ENCODE data around the gene UTP25.

UTP25 gene

GRCh38 chr1:209871430-209871829 lies 43.7 kb downstream of the UTP25 start:
- Histone ChIP-seq H3K4me3 (ENCODE audit: extremely low read depth, insufficient read depth, low read length, poor library complexity, severe bottlenecking) (no peak overlapping the region), H3K36me3 (ENCODE audit: control insufficient read depth, insufficient read depth, low read length) (no peaks in the 10 kb centered on the region), H3K9me3 (ENCODE audit: control insufficient read depth, low read length) (peaks cover 8% of the 10 kb centered on the region), H3K4me1 (ENCODE audit: control insufficient read depth, insufficient read depth, low read length, poor library complexity, severe bottlenecking) (no peaks in the 10 kb centered on the region), H3K27ac (ENCODE audit: low read depth, low read length, severe bottlenecking) (no peak overlapping the region)
- 83% methylated on average over 1 of the region's 2 CpGs; no CpG with 5 or more reads in 1 of the 2 experiments for WGBS, 2 experiments (ENCODE audit: insufficient coverage in 2 of 2)

- Histone ChIP-seq H3K4me1 (ENCODE audit: control insufficient read depth, insufficient read depth, low read length, poor library complexity, severe bottlenecking) (no peaks in the 10 kb centered on the region), H3K27ac (ENCODE audit: low read depth, low read length, severe bottlenecking) (no peak overlapping the region), H3K36me3 (ENCODE audit: control insufficient read depth, insufficient read depth, low read length) (no peaks in the 10 kb centered on the region), H3K4me3 (ENCODE audit: extremely low read depth, insufficient read depth, low read length, poor library complexity, severe bottlenecking) (no peak overlapping the region), H3K9me3 (ENCODE audit: control insufficient read depth, low read length) (no peaks in the 10 kb centered on the region)
- 91 to 100% methylated on average over 1 to 3 of the region's 3 CpGs for WGBS, 2 experiments (ENCODE audit: insufficient coverage in 2 of 2)
These were observed 45.5 kb downstream of the UTP25 start for GRCh38 chr1:209873067-209873799.

DNA sequence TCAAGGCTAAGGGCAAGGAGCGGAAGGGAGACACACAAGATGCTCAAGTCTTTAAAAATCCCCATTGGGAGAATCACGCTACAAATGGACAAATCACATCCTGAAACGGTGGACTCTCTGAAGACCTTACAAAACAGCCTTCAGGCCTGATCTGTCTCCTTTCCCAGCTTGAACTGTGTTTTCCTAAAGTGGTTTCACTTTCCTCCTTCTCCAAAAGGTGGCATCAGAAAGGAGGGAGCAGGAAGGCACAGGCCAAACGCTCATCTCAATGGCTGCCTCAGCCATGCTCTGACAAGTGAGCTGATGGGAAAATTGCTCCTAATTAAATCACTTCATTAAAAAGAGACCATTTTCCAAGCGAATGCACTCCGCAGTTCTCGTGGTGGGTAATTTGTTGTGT lies 47.7 kb downstream of the UTP25 start:
- WGBS, 2 experiments (ENCODE audit: insufficient coverage in 2 of 2): 72 to 84% methylated on average over 3 of the region's 7 CpGs
- Histone ChIP-seq H3K36me3 (ENCODE audit: control insufficient read depth, insufficient read depth, low read length) (no peaks in the 10 kb centered on the region), H3K4me3 (ENCODE audit: extremely low read depth, insufficient read depth, low read length, poor library complexity, severe bottlenecking) (no peak overlapping the region), H3K27ac (ENCODE audit: low read depth, low read length, severe bottlenecking) (no peak overlapping the region), H3K9me3 (ENCODE audit: control insufficient read depth, low read length) (no peaks in the 10 kb centered on the region), H3K4me1 (ENCODE audit: control insufficient read depth, insufficient read depth, low read length, poor library complexity, severe bottlenecking) (no peaks in the 10 kb centered on the region)

DNA sequence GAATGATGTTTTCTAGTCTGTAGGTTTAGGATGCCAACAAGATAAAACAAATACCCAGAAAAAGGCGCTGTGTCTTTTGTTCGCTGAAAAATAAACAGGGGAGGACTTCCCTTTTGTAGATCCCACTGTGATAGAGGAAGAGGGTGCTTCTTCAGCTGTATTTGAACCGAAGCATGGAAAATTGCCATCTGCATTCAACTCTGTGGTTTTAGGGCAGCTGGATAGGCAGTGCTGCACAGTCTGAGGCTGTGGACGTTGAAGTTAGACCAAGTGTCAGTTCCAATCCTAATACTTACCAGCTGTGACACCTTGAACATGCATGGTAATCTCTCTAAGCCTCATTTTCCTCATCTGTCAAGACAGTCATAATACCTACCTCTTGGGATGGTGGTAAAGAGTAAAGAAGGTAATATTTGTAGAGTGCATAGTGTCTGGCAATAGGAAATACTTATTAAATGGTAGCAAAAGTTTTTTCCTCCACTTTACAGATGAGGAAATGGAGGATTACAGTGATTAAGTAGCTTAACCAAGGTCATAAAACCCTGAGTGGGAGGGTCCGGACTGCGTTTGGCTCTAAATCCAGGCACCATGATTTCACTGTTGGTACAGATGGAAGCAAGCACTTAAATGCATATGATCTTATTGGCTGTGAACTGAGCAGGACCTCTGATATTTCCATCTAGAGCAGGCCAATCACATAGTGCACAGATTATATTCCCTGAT lies 48.5 kb downstream of the UTP25 start:
- Histone ChIP-seq H3K27ac (ENCODE audit: low read depth, low read length, severe bottlenecking) (no peak overlapping the region), H3K4me3 (ENCODE audit: extremely low read depth, insufficient read depth, low read length, poor library complexity, severe bottlenecking) (no peak overlapping the region), H3K9me3 (ENCODE audit: control insufficient read depth, low read length) (no peaks in the 10 kb centered on the region), H3K4me1 (ENCODE audit: control insufficient read depth, insufficient read depth, low read length, poor library complexity, severe bottlenecking) (no peaks in the 10 kb centered on the region), H3K36me3 (ENCODE audit: control insufficient read depth, insufficient read depth, low read length) (no peaks in the 10 kb centered on the region)
- 93 to 100% methylated on average over 4 to 6 of the region's 6 CpGs for WGBS, 2 experiments (ENCODE audit: insufficient coverage in 2 of 2)

DNA sequence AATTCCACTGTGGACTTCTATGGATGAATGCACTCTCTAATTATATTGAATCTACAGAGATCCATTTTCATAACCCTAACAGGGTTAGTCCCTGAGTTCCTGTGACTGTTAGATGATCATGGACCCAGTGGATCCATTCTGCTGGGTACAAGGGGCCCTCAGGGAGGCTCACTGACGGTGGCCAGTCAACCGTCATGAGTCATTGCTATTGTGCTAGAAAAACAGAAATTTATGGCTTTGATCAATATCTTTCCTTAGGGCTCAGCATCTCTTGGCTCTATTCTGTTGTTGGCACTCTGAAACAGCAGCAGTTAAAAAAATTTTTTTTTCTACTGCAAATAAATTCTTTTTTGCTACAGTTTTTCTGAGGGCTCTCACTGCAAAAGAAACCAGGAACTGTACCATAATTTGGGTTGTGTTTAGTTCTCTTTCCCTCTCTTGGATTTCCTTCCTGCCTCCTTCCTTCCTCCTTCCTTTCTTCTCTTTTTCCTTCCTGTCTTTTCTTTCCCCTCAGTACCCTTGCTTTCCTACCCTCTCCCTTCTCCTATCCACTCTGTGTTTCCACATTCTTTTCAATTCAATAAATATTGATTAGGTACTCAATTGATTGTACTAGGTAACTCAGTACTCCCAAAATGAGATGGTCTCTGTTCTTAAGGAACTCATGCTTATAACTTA lies 49.5 kb downstream of the UTP25 start:
- no peaks in the 10 kb centered on the region for H3K9me3 ChIP-seq (ENCODE audit: control insufficient read depth, low read length)
- no peaks in the 10 kb centered on the region for H3K4me1 ChIP-seq (ENCODE audit: control insufficient read depth, insufficient read depth, low read length, poor library complexity, severe bottlenecking)
- 75 to 86% methylated on average over 2 of the region's 2 CpGs for WGBS, 2 experiments (ENCODE audit: insufficient coverage in 2 of 2)
- no peak overlapping the region for H3K4me3 ChIP-seq (ENCODE audit: extremely low read depth, insufficient read depth, low read length, poor library complexity, severe bottlenecking)
- no peaks in the 10 kb centered on the region for H3K36me3 ChIP-seq (ENCODE audit: control insufficient read depth, insufficient read depth, low read length)
- no peak overlapping the region for H3K27ac ChIP-seq (ENCODE audit: low read depth, low read length, severe bottlenecking)

DNA sequence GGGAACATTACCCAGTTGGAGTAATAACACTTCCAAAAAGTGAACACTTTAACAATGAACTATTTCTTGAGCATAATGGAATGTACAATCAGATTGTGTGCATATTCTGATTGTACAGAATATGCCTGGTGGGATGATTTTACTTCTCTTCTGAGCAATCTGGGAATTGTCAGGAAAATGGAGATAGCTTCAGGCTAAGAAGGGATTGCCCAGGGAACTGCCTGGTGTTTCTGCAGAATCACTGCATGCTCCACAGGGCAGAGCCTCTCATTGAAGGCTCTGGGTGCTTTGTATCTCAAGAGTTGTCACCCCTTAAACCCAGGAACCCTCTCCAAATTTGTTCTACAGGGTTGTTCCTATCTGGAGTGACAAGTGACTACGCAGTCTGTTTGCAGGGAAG lies 51.2 kb downstream of the UTP25 start:
- no peak overlapping the region for H3K4me3 ChIP-seq (ENCODE audit: extremely low read depth, insufficient read depth, low read length, poor library complexity, severe bottlenecking)
- peaks cover 11% of the 10 kb centered on the region for H3K4me1 ChIP-seq (ENCODE audit: control insufficient read depth, insufficient read depth, low read length, poor library complexity, severe bottlenecking)

DNA sequence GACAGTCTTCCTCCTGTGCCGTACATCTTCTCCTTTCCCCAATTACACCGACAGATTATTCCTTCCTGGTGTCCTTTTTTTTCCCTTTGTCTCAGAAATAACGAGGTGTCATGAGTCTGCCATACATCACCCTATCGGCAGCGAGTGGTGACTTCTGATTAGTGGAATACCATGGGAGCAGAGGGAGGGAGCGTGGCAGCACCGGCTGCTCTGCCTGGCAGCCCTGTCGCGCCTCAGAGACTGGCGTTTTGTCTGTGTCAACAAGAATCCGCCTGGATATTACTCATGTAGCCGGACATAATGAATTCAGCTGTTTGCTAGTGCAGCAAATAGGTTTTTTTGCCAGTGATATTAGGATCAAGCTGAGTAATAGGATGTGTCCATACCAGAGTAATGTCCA lies 51.8 kb downstream of the UTP25 start:
- peaks cover 17% of the 10 kb centered on the region for H3K4me1 ChIP-seq (ENCODE audit: control insufficient read depth, insufficient read depth, low read length, poor library complexity, severe bottlenecking)
- no peak overlapping the region for H3K4me3 ChIP-seq (ENCODE audit: extremely low read depth, insufficient read depth, low read length, poor library complexity, severe bottlenecking)
- no peaks in the 10 kb centered on the region for H3K9me3 ChIP-seq (ENCODE audit: control insufficient read depth, low read length)
- 82 to 89% methylated on average over 8 to 9 of the region's 12 CpGs for WGBS, 2 experiments (ENCODE audit: insufficient coverage in 2 of 2)
- no peak overlapping the region for H3K27ac ChIP-seq (ENCODE audit: low read depth, low read length, severe bottlenecking)
- no peaks in the 10 kb centered on the region for H3K36me3 ChIP-seq (ENCODE audit: control insufficient read depth, insufficient read depth, low read length)

More for the DNA sequence above, 51.2 kb downstream of the UTP25 start:
- H3K27ac ChIP-seq (ENCODE audit: low read depth, low read length, severe bottlenecking): no peak overlapping the region
- no peaks in the 10 kb centered on the region for H3K36me3 ChIP-seq (ENCODE audit: control insufficient read depth, insufficient read depth, low read length)
- no peaks in the 10 kb centered on the region for H3K9me3 ChIP-seq (ENCODE audit: control insufficient read depth, low read length)
- 100% methylated on average over 1 of the region's 1 CpG; no CpG with 5 or more reads in 1 of the 2 experiments for WGBS, 2 experiments (ENCODE audit: insufficient coverage in 2 of 2)

- Histone ChIP-seq H3K4me1 (ENCODE audit: control insufficient read depth, insufficient read depth, low read length, poor library complexity, severe bottlenecking) (peaks cover 20% of the 10 kb centered on the region), H3K27ac (ENCODE audit: low read depth, low read length, severe bottlenecking) (no peak overlapping the region)
- 89 to 100% methylated on average over 1 to 2 of the region's 3 CpGs for WGBS, 2 experiments (ENCODE audit: insufficient coverage in 2 of 2)
These were observed 52.3 kb downstream of the UTP25 start for GRCh38 chr1:209880031-209880430.

DNA sequence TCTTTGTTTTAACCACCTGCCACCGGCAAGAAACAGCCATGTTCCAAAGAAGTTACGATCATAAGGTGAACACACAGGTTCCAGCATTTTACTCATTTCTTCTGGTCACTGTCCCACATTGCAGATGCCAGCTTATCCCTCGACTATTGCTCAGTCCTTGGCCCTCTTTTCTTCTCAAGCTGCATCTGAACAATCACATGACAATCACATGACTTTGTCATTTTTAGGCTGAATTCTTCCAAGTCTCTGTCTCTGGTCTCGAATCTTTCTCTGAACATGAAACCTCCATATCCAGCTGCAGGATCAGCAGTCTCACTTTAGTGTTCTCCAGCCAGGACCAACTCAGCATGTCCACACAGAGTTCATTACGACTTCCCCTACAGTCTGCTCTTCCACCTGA lies 53.8 kb downstream of the UTP25 start:
- Histone ChIP-seq H3K4me3 (ENCODE audit: extremely low read depth, insufficient read depth, low read length, poor library complexity, severe bottlenecking) (no peak overlapping the region), H3K36me3 (ENCODE audit: control insufficient read depth, insufficient read depth, low read length) (no peaks in the 10 kb centered on the region), H3K4me1 (ENCODE audit: control insufficient read depth, insufficient read depth, low read length, poor library complexity, severe bottlenecking) (peaks cover 21% of the 10 kb centered on the region), H3K27ac (ENCODE audit: low read depth, low read length, severe bottlenecking) (no peak overlapping the region), H3K9me3 (ENCODE audit: control insufficient read depth, low read length) (no peaks in the 10 kb centered on the region)
- whole genome bisulfite sequencing, 2 experiments (ENCODE audit: insufficient coverage in 2 of 2): 97 to 100% methylated on average over 5 of the region's 5 CpGs

More at GRCh38 chr1:209880031-209880430, 52.3 kb downstream of the UTP25 start:
- no peak overlapping the region for H3K4me3 ChIP-seq (ENCODE audit: extremely low read depth, insufficient read depth, low read length, poor library complexity, severe bottlenecking)
- H3K9me3 ChIP-seq (ENCODE audit: control insufficient read depth, low read length): no peaks in the 10 kb centered on the region
- no peaks in the 10 kb centered on the region for H3K36me3 ChIP-seq (ENCODE audit: control insufficient read depth, insufficient read depth, low read length)

GRCh38 chr1:209882286-209882685 lies 54.5 kb downstream of the UTP25 start:
- H3K36me3 ChIP-seq (ENCODE audit: control insufficient read depth, insufficient read depth, low read length): no peaks in the 10 kb centered on the region
- WGBS, 2 experiments (ENCODE audit: insufficient coverage in 2 of 2): 83 to 100% methylated on average over 3 of the region's 3 CpGs
- no peaks in the 10 kb centered on the region for H3K9me3 ChIP-seq (ENCODE audit: control insufficient read depth, low read length)
- no peak overlapping the region for H3K4me3 ChIP-seq (ENCODE audit: extremely low read depth, insufficient read depth, low read length, poor library complexity, severe bottlenecking)
- no peak overlapping the region for H3K27ac ChIP-seq (ENCODE audit: low read depth, low read length, severe bottlenecking)
- peaks cover 21% of the 10 kb centered on the region for H3K4me1 ChIP-seq (ENCODE audit: control insufficient read depth, insufficient read depth, low read length, poor library complexity, severe bottlenecking)
